OCI-LY3 (cell line): ENCODE measurements around the gene DELE1.

ENCODE experiments used
- H2AFZ ChIP-seq: fragments of 200-600, 300-600 bp; shearing (Covaris generic); 2 replicates; pipeline ENCODE4 v1.6.0; 2014; ENCODE audit warnings: antibody characterized with exemption, low read depth, low read length
- H3K27ac ChIP-seq: fragments of 200-600, 300-600 bp; sonication (generic); 2 replicates; pipeline ENCODE4 v1.5.1; 2014; ENCODE audit warnings: mild to moderate bottlenecking, low read length, moderate library complexity, mixed read lengths
- H3K27me3 ChIP-seq: fragments of 200-600, 300-600 bp; sonication (generic); 2 replicates; pipeline ENCODE4 v1.6.1; 2014; ENCODE audit warnings: low read depth, low read length, mixed read lengths
- H3K36me3 ChIP-seq: fragments of 200-600, 300-600 bp; sonication (generic); replicated peaks from 2 replicates; pipeline ENCODE3; 2014; ENCODE audit warnings: low read depth, low read length, mixed read lengths
- H3K4me1 ChIP-seq: fragments of 300-600, 200-600 bp; sonication (generic); 2 replicates; pipeline ENCODE4 v1.6.1; 2014; ENCODE audit warnings: low read length, mixed read lengths
- H3K4me2 ChIP-seq: fragments of 200-600, 300-600 bp; sonication (generic); 2 replicates; pipeline ENCODE4 v1.6.1; 2014; ENCODE audit warnings: low read length, mixed read lengths
- H3K4me3 ChIP-seq: fragments of 300-600, 200-600 bp; sonication (generic); 2 replicates; pipeline ENCODE4 v1.5.1; 2014; ENCODE audit warnings: antibody characterized with exemption, mild to moderate bottlenecking, low read length, moderate library complexity
- H3K79me2 ChIP-seq: fragments of 300-600, 200-600 bp; shearing (Covaris generic); 2 replicates; pipeline ENCODE4 v1.6.1; 2014; ENCODE audit warnings: mild to moderate bottlenecking, low read length, mixed read lengths
- H3K9ac ChIP-seq: fragments of 300-600, 200-600 bp; shearing (Covaris generic); 2 replicates; pipeline ENCODE4 v1.6.0; 2014; ENCODE audit warnings: mild to moderate bottlenecking, low read length, moderate library complexity
- H3K9me3 ChIP-seq: fragments of 200-600, 300-600 bp; shearing (Covaris generic); 2 replicates; pipeline ENCODE4 v1.6.1; 2014; ENCODE audit warnings: low read length, mixed read lengths; ENCODE audit not compliant: insufficient read depth
- H4K20me1 ChIP-seq: fragments of 200-600, 300-600 bp; sonication (generic); 2 replicates; pipeline ENCODE4 v1.6.1; 2016; ENCODE audit warnings: low read length, mixed read lengths; ENCODE audit not compliant: insufficient read depth
- CTCF ChIP-seq: fragments of 200-600, 300-600 bp; sonication (generic); IDR thresholded peaks from 2 replicates; pipeline ENCODE4 v1.5.1; 2014; ENCODE audit warnings: antibody characterized with exemption, low read length, low read depth
- EZH2phosphoT487 ChIP-seq: fragments of 200-600 bp; shearing (Covaris generic); IDR thresholded peaks from 2 replicates; pipeline ENCODE4 v1.6.1; 2018; ENCODE audit warnings: antibody characterized with exemption, mixed run types, low read depth

DELE1 gene

GRCh38 chr5:141941307-141941706 is 17.6 kb downstream of the DELE1 start:
- TF ChIP-seq EZH2phosphoT487 (no peak), CTCF (no peak)
- no peak overlapping the region for H3K4me3 ChIP-seq
- no peak overlapping the region for H2AFZ ChIP-seq
- no peaks in the 10 kb centered on the region for H3K79me2 ChIP-seq
- H3K27ac ChIP-seq: no peak overlapping the region
- no peak overlapping the region for H3K4me2 ChIP-seq
- no peaks in the 10 kb centered on the region for H3K9me3 ChIP-seq
- no peak overlapping the region for H3K9ac ChIP-seq
- H3K36me3 ChIP-seq: no peaks in the 10 kb centered on the region
- H4K20me1 ChIP-seq: no peaks in the 10 kb centered on the region
- no peaks in the 10 kb centered on the region for H3K4me1 ChIP-seq
- H3K27me3 ChIP-seq: no peaks in the 10 kb centered on the region

- H3K4me2 ChIP-seq: no peak overlapping the region
Observed at GRCh38 chr5:141941779-141942178, 18.1 kb downstream of the DELE1 start.

GRCh38 chr5:141942185-141942857 is 18.6 kb downstream of the DELE1 start:
- Histone ChIP-seq H3K9me3 (no peaks in the 10 kb centered on the region), H3K27me3 (no peaks in the 10 kb centered on the region), H3K79me2 (no peaks in the 10 kb centered on the region), H3K4me2 (no peak overlapping the region), H2AFZ (no peak overlapping the region), H3K36me3 (no peaks in the 10 kb centered on the region), H3K9ac (no peak overlapping the region), H3K27ac (no peak overlapping the region), H4K20me1 (no peaks in the 10 kb centered on the region), H3K4me3 (no peak overlapping the region), H3K4me1 (no peaks in the 10 kb centered on the region)
- no peak for TF ChIP-seq EZH2phosphoT487
- TF ChIP-seq CTCF: no peak

More at GRCh38 chr5:141941779-141942178, 18.1 kb downstream of the DELE1 start:
- Histone ChIP-seq H2AFZ (no peak overlapping the region), H3K4me3 (no peak overlapping the region), H3K36me3 (no peaks in the 10 kb centered on the region), H3K79me2 (no peaks in the 10 kb centered on the region), H3K27me3 (no peaks in the 10 kb centered on the region), H4K20me1 (no peaks in the 10 kb centered on the region), H3K9ac (no peak overlapping the region), H3K4me1 (no peaks in the 10 kb centered on the region), H3K9me3 (no peaks in the 10 kb centered on the region), H3K27ac (no peak overlapping the region)
- TF ChIP-seq CTCF (no peak), EZH2phosphoT487 (no peak)

- Histone ChIP-seq H3K9ac (no peak overlapping the region), H3K27me3 (no peaks in the 10 kb centered on the region), H3K4me3 (no peak overlapping the region), H3K27ac (no peak overlapping the region), H3K9me3 (no peaks in the 10 kb centered on the region), H3K36me3 (no peaks in the 10 kb centered on the region), H3K4me1 (no peaks in the 10 kb centered on the region), H2AFZ (no peak overlapping the region), H3K79me2 (no peaks in the 10 kb centered on the region), H3K4me2 (no peak overlapping the region), H4K20me1 (no peaks in the 10 kb centered on the region)
- TF ChIP-seq CTCF: no peak
- no peak for TF ChIP-seq EZH2phosphoT487
Observed at GRCh38 chr5:141944076-141944475, 20.4 kb downstream of the DELE1 start.
